HepG2 (cell line): ENCODE data around the gene PCNT.

Source experiments
- ARNT ChIP-seq: fragments of 450-650 bp; IDR thresholded peaks from 2 replicates; pipeline ENCODE4 v1.6.1; 2017
- POLR2A ChIP-seq, 2 experiments: IDR thresholded peaks; 2 replicates each; pipeline ENCODE4 v1.6.1; 2011; ENCODE audit warnings: low read depth in 2 of 2, low read length in 2 of 2, mild to moderate bottlenecking in 1 of 2, moderate library complexity in 1 of 2; ENCODE audit not compliant: insufficient read depth in 1 of 2
- SIN3A ChIP-seq: IDR thresholded peaks from 2 replicates; pipeline ENCODE4 v1.6.1; 2011; ENCODE audit warnings: low read depth, mild to moderate bottlenecking, control low read depth, low read length, borderline replicate concordance
- TF ChIP-seq, protein P1 (sequence below): IDR thresholded peaks from 2 replicates; pipeline ENCODE4 v1.6.1; 2012; ENCODE audit warnings: low read depth, low read length, improper control_type of control experiment

DNA sequence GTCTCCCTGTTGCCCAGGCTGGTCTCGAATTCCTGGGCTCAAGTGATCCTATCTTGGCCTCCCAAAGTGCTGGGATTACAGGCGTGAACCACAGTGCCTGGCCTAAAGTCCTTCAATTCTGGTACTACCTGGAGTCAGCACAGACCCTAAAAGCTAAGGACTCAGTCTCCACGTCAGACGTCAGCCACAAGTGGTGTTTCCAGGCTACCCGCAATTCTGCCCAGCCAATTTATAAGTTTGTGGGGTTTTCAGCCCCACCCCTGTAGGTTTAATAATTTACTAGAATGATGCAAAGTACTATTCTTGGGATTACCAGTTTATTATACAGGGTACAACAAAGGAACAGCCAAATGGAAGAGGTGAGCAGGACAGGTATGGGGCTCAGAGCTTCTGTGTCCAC, 124.2 kb downstream of the PCNT start:
- no peak for TF ChIP-seq ARNT
- TF ChIP-seq POLR2A (IDR thresholded peaks at IDR 0.05; ENCODE audit: insufficient read depth in 1 of 2, low read depth in 2 of 2, low read length in 2 of 2) = no peak
- TF ChIP-seq, protein P1, sequence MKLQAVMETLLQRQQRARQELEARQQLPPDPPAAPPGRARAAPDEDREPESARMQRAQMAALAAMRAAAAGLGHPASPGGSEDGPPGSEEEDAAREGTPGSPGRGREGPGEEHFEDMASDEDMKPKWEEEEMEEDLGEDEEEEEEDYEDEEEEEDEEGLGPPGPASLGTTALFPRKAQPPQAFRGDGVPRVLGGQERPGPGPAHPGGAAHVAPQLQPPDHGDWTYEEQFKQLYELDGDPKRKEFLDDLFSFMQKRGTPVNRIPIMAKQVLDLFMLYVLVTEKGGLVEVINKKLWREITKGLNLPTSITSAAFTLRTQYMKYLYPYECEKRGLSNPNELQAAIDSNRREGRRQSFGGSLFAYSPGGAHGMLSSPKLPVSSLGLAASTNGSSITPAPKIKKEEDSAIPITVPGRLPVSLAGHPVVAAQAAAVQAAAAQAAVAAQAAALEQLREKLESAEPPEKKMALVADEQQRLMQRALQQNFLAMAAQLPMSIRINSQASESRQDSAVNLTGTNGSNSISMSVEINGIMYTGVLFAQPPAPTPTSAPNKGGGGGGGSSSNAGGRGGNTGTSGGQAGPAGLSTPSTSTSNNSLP = no peak
- TF ChIP-seq SIN3A = no peak
